Measurements from ENCODE around the gene TAF15.

DNA sequence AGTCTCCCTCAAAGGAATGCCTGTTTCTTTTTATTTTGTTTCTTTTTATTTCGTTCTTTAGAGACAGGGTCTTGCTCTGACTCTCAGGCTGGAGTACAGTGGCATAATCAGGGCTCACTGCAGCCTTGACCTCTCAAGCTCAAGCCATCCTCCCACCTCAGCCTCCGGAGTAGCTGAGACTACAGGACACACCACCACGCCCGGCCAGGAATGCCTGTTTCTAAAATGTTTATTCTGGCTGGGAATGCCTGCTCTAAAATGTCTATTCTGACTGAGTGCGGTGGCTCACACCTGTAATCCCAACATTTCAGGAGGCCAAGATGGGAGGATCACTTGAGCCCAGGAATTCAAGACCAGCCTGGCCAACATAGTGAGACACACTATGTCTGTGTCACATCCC, 11.4 kb upstream of the TAF15 start:
- TF ChIP-seq, protein P1, sequence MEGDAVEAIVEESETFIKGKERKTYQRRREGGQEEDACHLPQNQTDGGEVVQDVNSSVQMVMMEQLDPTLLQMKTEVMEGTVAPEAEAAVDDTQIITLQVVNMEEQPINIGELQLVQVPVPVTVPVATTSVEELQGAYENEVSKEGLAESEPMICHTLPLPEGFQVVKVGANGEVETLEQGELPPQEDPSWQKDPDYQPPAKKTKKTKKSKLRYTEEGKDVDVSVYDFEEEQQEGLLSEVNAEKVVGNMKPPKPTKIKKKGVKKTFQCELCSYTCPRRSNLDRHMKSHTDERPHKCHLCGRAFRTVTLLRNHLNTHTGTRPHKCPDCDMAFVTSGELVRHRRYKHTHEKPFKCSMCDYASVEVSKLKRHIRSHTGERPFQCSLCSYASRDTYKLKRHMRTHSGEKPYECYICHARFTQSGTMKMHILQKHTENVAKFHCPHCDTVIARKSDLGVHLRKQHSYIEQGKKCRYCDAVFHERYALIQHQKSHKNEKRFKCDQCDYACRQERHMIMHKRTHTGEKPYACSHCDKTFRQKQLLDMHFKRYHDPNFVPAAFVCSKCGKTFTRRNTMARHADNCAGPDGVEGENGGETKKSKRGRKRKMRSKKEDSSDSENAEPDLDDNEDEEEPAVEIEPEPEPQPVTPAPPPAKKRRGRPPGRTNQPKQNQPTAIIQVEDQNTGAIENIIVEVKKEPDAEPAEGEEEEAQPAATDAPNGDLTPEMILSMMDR (optimal IDR thresholded peaks at IDR 0.05 in 1 of 3, IDR thresholded peaks at IDR 0.05 in 1 of 3, conservative IDR thresholded peaks at IDR 0.05 in 1 of 3; ENCODE audit: extremely low read depth in 1 of 3, insufficient read depth in 2 of 3, low read length in 3 of 3) = no peak
- TF ChIP-seq EZH2 (IDR thresholded peaks at IDR 0.05; ENCODE audit: low read length) = no peak

Data from keratinocyte (primary cell).